Stimulated activated CD4-positive, alpha-beta T cell treated with anti-CD3 and anti-CD28 coated beads, Interleukin-12 subunit alpha, Interleukin-12 subunit beta, amount 100 ng/mL, for 24 hours (primary cell): ENCODE results near the gene FAXDC2.
"Not testable (repeated sequence)": the region's sequence is repeated elsewhere in the genome, so short reads cannot be mapped to it uniquely, and the experiment has no call there.

Experiments
- DNase-seq, 2 experiments: peaks; one replicate each; pipeline ENCODE4 v3.0.0-alpha.2; 2020; ENCODE audit warnings: low read depth in 2 of 2

Gene FAXDC2

DNA sequence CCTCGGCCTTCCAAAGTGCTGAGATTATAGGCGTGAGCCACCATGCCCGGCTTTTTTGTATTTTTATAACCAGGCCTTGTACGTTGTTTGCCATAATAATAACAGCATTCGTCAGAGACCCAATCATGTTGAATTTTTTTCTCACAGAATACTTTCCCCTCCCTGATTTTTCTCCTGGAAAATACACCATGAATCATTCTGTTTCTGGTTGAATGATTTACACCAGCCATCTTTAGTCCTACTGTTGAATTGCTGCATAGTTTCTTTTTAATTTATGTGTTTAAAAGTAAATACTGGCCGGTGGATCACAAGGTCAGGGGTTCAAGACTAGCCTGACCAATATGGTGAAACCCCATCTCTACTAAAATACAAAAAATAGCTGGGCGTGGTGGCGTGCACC lies 11.5 kb upstream of the FAXDC2 start:
- no peak for DNase-seq

- DNase-seq, result no peak
Observed at GRCh38 chr5:154860765-154861164, 10.4 kb upstream of the FAXDC2 start.

DNA sequence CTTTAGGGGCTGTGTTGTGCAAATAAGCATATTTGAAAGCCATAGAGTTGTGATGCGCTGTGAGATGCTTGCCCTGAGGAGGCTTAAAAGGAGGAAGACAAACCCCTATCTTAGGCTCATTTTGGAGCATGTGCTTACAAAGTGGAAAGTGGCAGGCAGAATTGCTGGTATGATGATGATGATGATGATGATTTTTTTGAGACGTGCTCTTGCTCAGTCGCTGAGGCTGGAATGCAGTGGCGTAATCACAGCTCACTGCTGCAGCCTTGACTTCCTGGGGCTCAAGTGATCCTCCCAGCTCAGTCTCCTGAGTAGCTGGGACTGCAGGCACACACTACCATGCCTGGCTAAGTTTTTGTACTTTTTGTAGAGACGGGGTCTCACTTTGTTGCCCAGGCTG lies 9.7 kb upstream of the FAXDC2 start:
- no peak for DNase-seq

DNA sequence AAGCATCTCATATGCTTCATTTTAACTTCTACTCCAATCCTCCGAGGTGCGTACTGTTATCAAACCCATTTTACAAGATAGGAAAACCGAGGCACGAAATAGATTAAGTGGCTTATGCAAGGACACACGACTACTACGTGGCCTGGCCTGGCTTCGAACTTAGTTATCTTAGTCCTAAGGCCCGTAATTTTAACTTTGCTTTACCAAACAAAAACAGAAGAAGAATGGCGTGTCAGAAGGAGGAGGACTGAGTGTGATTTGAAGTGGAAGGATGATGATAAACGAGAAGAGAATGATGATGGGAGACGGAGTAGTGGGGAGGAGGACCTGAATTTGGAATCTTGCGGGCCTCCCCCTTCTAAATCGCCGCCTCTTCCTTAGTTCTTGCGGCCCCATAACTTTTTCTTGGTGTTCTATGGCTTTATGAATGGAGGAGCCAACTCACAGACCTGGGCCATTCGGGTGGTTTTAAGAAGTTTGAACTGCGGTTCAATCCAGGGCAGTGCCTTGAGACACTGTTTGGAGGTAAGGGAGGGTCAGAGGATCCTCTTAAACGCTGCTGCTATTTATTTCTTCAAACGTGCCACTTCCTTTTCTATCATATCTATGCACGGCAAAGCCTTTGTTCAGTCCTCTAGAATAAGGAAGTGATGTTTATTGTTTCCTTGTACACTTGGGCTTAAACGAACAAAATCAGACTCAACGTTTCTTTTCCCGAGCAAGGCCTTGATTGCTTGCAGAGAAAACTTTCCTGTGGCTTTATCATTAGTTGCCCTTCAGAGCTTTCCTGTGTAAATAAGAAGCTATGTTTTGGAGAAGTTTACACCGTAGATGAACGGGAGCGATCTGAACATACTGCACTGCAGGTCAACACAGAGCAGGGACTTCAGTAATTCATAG lies 8.8 kb upstream of the FAXDC2 start:
- no peak for DNase-seq

DNA sequence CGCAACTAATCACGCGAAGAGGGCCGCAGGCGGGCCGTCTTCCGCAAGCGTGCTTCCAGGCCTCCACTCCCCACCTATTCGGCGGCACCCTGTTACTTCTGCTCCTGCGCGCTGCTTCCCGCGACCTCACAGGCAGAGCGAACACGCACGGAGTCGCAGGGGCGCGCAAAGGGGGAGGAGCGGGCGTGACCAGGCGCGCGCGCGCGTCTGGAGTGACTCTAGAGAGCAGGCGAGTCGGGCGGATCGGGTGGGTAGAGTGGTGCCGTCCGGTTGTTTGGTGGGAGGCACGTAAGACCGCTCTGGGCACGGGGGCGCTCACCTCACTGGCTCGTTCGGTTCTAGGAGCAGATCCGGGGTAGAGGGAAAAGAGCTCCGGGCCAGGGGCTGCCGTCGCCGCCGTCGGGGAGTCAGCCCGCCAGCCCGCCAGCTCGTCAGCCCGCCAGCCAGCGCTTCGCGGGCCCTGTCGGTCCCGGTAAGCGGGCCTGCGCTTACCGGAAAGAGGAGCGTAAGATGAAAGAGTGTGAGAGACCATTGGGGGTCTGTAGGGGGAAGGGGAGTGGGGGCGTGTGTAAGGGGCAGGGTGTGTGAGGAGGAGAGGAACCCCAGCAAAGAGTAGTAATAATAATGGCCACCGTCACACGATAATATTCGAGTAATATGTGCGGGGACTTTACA lies 8.0 kb upstream of the FAXDC2 start, which contains the start of gene CNOT8:
TSS of gene CNOT8 (plus strand) at position 331 of the 675 bp plus-strand sequence. CDS start 4,652 bp downstream, outside the sequence.
- peak; percentile 95 to 96 for DNase-seq

DNA sequence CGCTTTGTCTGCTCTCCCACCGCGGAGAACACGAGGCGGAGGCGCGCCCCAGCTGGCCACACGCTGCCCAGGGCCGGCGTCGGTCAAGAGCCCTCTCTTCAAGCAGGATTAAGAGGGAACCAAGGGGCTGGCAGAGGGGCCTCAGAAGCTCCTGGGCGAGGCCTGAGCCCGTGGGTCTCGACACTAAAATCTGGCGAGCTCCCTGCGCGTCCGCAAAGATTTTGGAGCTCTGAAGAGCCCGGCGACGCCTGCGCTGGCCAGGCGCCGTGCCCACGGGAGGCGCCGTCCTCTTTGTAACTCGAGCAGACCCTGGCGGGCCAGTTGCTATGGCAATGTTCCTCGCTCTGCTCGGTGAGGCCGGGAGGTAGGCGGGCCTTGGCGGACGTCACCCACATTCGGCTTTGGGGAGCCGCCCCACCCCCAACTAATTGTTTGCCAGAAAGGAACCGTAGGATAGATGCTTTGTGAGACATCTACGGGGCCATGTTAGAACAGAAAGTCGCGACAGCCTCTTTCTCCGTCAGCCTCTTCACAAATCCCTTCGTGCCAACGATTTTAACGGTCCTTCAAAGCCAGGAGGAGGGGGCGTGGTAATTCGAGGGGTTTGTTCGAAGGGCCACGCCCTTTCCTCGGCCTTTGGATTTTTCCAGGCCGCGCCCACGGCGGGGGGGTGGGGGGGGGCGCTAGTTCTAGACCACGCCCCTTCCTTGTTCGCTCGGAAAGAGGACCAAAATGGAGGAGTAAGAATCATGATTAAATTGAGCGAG lies 7.3 kb upstream of the FAXDC2 start:
- DNase-seq, result peak; percentile 68 to 81

DNA sequence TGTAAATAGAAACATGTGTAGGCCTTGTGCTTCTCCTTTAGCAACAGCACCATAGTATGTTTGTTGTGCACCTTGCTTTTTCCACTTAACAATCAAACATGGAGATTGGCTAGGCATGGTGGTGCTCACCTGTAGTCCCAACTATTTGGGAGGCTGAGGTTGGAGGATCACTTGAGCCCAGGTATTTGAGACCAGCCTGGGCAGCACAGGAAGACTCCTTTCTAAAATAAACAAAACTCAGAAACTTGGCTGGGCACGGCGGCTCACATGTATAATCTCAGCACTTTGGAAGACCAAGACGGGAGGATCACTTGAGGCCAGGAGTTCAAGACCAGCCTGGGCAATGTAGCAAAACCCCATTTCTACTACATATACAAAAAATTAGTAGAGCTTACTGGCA lies 948 bp upstream of the FAXDC2 start:
- no peak for DNase-seq

GRCh38 chr5:154849791-154850201 lies 607 bp downstream of the FAXDC2 start:
- no peak for DNase-seq

GRCh38 chr5:154849264-154849785 lies 1.1 kb downstream of the FAXDC2 start:
- DNase-seq, result no peak

GRCh38 chr5:154844809-154845208 lies 5.6 kb downstream of the FAXDC2 start:
- no peak for DNase-seq

GRCh38 chr5:154842689-154843530 lies 7.5 kb downstream of the FAXDC2 start:
- DNase-seq, result no peak

GRCh38 chr5:154841273-154841661 lies 9.1 kb downstream of the FAXDC2 start:
- DNase-seq, result no peak

GRCh38 chr5:154840435-154841272 lies 9.7 kb downstream of the FAXDC2 start:
- DNase-seq, result no peak

DNA sequence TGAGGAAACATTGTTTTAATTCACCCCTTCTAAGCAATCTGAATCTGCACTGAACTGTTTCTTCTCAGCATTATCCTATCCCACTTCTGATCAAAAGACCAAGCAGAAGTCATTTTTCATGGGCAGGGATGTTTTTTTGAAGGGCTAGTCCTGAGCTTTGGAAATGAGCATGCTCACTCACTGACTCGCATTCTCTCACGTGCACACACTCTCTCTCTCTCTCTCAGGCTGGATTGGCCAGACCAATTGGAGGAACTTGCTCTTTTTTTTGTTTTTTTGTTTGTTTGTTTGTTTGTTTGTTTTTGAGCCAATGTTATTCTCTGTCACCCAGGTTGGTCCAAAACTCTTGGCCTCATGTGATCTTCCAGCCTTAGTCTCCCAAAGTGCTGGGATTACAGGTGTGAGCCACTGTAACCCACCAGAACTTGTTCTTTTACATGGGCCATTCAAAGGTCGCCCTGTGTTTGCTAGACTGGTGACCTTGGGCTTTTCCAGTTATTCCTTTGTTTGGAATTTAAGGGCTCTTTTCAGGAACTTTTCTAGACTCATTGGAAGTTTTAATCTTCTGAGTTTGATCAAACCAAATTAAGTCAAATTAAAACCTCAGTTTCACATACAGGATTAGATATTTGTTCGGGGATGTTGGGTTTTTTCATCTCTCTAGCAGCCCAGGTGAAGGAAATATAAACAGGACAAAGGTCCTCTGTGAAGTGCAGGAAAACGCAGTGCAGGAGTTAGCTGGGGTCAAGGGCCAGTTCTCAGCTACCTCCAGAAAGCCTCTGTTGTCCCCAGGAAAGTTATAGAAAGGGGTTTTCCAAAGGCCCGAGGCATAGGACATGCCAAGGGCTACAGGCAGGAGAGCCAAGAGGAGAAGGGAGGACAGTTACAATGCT lies 13.1 kb downstream of the FAXDC2 start:
- no peak for DNase-seq

DNA sequence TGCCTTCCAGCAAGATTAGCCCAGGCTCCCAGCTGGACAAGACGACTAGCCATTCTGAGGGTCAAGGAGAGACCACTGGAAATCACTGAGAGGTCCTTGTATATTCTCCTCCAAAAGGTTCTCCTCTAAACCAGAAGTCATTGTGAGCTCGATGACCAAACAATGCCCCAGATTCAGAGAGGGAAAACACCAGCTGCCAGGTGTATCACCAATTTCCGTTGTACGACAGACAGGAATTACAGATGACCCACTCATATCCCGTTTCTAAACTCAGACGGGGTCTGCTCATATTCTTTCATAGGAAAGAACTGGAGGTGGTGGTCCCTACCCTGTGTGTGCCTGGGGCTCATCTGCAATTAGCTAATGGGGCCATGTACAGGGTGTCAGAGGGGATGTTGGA lies 14.2 kb downstream of the FAXDC2 start:
- no peak for DNase-seq

- DNase-seq, result not testable (repeated sequence)
Observed at GRCh38 chr5:154835701-154836052, 14.7 kb downstream of the FAXDC2 start.

- no peak for DNase-seq
Observed at GRCh38 chr5:154834053-154834452, 16.4 kb downstream of the FAXDC2 start.

DNA sequence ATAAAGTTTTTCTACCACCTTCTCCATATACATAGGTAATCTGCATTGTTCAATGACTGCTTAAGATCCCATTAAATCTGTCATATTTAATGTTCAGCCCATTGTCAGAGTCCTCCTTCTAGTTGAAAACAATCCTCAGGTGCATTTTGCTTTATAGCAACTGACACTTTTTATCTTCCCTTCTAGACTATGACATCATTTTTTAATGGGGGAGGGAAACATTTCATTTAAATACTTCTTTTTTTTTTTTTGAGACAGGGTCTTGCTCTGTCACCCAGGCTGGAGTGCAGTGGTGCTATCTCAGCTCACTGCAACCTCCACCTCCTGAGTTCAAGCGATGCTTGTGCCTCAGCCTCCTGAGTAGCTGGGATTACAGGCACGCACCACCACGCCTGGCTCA lies 17.6 kb downstream of the FAXDC2 start:
- not testable (repeated sequence) for DNase-seq

DNA sequence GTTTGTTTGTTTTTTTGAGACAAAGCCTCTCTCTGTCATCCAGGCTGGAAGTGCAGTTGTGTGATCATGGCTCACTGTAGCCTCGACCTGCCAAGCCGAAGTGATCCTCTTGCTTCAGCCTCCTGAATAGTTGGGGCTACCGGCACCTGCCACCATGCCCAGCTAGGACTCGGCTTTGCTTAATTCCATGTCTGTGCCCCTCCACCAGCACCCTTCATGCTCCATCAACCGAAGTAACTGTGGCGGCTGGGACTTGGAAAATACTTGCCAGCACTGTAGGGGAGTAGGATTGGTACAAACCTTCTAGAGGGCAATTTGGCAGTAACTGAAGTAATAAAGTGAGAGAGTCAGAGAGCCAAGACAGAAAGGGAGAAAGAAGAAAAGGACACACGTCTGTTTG lies 19.0 kb downstream of the FAXDC2 start:
- DNase-seq, result no peak
